GM21390 (cell line): Measurements from ENCODE around the gene LRRTM2.
"Not testable (repeated sequence)": the region's sequence is repeated elsewhere in the genome, so short reads cannot be mapped to it uniquely, and the experiment has no call there.

Experiments used
- ATAC-seq: cut with Tn5 transposase; IDR thresholded peaks from one replicate; pipeline ENCODE4 v1.9.1; 2021; ENCODE audit not compliant: unreplicated experiment

LRRTM2 gene

DNA sequence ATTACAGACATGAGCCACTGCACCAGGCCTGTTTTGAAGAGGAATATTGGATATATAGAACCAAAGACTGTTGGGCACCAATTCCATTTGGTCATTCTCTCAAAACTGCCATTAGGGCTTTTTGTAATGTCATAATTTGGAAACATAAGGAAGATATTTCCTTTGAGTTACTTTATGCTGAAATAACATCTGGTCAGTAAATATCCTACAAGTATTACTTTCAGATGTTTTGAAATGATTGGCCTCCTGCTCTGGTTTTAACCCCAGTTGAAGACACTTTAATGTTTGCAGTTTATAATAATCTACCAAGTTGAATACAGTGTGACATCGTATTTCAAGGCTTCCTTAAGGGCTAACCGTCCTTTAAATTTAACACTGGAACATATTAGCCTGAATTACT lies 33.6 kb downstream of the LRRTM2 start:
- ATAC-seq: no peak

DNA sequence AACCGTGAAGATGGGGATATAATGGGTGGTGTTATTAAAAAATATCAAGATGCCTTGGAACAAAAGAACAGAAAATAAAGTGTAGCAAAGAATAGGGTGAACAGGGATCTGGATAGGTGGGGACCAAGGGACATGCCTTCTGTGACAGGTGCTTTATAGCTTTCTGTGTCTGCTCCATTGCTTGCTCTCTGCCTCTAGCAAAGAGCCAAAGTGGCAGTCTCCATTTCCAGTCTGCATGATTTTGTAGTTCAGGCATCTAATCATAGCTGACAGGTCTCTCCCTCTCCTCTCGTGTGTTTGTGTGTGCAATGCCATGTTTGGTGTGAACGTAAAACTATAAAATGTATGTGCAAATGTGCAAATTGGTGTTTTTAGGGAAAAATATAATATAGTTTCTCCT lies 35.0 kb downstream of the LRRTM2 start:
- ATAC-seq: no peak

DNA sequence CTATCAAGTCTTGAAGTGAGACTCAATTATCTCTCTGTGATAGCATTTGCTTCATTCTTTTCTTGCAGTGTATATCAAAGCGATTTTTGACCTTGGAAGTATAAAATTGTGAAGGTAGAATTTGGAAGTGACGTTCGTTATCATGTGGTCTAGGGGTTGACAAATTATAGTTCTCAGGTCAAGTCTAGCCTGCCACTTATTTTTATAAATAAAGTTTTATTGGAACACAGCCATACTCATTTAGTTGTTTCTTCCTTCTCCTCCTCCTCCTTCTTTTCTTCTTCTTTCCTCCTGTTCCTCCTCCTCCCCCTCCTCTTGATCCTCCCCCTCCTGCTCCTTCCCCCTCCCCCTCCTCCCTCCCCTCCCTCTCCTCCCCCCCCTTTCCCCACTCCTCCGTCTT lies 38.0 kb downstream of the LRRTM2 start:
- ATAC-seq: no peak

DNA sequence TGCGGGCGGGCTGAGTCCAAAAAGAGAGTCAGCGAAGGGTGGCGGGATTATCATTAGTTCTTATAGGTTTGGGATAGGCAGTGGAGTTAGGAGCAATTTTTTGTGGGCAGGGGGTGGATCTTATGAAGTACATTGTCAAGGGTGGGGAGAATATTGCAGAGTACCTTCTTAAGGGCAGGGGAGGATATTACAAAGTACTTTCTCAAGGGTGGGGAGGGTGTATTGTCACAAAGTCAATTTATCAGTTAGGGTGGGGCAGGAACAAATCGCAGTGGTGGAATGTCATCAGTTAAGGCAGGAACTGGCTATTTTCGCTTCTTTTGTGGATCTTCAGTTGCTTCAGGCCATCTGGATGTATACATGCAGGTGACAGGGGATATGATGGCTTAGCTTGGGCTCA lies 40.3 kb downstream of the LRRTM2 start:
- ATAC-seq: not testable (repeated sequence)

DNA sequence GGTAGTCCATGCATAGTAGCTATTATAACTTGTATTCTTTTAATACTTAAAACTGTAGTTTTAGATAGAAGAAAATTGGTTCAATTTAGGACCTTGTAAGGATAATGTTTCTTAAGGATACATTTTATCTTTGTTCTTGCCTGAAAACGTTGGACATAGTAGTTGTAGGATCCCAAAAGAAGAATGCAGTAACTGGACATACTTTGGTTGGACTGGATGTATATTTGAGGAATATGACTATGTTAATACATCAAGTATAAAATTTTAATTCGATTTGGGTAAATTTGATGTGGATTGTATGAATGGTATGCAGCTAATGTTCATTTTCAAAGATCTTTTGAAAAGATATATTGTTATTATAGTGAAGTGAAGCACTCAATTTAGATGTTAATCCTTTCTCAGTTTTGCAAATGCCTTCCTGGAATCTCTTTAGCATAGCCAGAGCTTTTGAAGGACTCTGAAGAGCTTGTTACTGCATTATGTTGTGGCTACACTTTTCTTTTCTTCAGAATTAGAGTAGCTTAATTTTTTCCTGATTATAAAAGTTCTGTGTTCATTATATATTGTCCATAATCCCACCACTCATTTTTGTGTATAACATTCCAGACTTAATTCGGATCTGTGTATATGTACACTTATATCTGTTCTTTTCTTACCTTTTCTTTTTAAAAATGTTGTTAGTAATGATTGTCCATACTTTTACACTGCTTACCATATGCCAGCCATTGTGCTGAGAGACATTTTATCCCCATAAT lies 41.2 kb downstream of the LRRTM2 start:
- no peak for ATAC-seq

DNA sequence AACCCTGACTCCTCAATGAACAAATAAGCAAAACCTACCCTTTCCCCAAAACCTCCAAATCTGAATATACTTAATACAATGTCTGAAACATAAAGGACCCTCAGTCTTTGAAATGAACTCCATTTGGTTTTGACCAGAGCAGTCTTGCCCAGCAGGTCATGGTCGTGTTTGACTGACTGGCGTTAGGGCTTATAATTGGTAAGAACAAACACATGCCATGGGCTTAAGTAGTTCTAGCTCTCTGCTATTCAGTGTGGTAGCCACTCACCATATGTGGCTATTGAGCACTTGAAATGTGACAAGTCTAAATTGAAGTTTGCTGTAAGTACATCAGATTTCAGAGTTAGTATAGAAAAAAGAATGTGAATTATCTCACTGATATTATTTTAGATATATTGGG lies 42.1 kb downstream of the LRRTM2 start:
- ATAC-seq: no peak

DNA sequence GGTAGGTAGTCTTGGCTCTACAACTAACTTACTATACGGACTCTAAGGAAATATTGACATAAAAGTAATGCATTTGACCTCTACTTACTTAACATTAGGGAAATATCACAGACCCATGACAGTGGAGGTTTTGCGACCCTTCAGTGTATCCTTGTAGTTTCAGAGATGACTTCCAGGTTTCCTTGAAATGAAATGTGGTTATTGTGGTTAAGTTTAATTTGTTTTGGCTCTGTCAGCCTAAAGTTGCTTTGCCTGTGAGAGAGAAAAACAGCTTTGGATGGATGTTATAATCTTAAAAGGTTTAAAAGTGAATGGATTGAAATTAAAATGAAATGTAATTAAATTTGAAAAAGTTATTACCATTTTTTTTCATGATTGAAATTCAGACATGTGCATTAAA lies 42.9 kb downstream of the LRRTM2 start:
- ATAC-seq: no peak

DNA sequence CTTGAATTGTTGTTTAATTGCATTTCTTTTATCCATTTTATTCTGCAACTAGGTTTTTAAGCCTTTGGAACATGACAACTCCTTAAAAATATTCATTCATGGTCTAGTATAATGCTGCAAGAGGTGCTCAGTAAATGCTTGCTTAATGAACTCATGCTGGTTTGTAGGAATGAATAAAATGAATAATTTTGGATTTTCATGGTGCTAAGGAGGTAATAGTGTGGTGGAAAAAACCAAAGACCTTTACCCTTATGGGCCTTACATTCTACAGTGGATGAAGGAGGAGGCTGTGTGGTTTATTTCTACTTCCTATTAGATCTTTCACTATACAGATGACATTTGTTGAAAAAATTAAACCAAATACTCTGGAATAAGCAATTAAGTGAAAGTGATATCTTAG lies 43.4 kb downstream of the LRRTM2 start:
- no peak for ATAC-seq

DNA sequence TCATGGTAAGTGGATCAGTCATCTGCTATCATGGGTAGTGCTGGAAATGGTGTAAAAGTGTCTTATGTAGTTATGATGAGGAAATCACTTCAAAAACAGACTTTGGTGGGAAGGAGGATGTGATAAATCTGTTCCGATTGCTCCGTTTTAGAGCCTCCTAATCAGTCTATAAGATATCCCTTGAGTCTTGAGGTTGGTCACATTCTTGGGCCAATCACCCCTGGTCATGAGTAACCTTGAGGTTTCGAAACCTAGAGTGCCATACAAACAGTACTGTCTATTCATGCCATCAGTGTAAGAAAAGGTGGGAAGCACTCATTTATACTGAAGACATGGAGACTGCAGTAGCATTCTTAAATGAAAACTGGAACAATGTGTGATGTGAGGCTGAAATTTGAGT lies 45.8 kb downstream of the LRRTM2 start:
- no peak for ATAC-seq

DNA sequence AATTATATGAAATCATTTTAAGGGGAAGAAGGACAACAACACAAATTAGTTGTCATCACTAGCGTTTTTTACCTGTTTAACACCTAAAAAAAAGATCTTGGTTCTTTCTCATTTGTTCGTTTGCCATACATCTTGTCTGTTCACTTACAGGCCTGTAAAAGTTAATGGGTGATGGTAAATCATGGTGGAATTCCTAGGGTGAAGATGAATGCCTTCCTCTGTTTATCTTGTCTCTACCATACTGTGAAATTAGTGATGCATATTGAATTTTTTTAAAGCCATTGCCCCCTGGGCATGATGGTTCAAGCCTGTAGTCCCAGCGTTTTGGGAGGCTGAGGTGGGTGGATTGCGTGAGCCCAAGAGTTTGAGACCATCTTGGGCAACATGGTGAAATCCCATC lies 46.6 kb downstream of the LRRTM2 start:
- no peak for ATAC-seq

DNA sequence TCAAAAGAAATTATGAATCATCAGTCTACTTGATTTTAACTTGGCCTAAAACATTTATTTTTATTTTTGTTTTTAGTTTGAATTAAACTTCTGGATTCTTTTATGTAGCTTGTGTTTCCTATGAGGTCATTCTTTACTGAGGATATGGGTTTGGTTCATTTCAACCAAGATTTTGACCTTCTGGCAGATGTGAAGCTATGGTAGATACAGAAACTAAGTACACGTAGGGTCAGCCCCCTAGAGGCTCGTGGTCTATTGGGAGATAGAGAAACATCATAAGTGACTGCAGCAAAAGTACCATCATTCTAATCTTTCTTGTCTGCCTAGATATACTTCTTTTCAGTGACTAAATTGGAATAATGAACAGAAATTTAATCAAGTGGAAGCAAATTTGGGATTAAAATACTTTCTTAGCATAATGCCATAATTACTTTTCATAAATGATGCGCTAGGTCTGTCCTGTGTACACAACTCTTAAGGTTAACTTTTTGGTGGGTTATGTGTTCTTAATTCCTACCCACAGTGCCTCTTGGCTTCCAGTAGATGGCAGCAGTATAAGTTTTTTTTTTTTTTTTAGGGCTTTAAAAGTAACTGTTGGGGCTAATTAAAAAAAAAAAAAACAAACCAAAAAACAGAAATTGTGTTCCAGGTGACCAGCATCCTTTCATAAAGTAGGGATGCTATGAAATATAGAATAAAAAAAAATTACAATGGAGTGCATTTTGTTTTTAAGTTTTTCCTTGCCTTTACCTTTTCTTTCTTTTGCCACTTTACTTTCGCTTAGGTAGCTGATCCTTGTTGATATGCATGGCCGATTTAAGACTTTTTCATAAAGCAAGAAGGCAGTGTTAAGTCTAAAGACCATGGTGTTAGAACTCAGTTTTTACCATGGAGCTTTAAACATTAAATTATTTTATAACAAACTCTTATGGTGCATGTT lies 49.9 kb downstream of the LRRTM2 start:
- no peak for ATAC-seq

DNA sequence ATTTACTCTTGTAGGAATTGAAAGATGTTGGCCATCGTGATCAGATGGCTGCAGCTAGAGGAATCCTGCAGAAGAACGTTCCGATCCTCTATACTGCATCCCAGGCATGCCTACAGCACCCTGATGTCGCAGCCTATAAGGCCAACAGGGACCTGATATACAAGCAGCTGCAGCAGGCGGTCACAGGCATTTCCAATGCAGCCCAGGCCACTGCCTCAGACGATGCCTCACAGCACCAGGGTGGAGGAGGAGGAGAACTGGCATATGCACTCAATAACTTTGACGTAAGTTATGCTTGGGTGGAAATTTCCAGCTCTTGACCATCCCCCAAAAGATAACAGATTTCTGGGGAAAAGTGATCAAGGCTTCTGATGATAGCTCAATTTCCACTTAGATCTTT lies 50.6 kb downstream of the LRRTM2 start:
- ATAC-seq: no peak

DNA sequence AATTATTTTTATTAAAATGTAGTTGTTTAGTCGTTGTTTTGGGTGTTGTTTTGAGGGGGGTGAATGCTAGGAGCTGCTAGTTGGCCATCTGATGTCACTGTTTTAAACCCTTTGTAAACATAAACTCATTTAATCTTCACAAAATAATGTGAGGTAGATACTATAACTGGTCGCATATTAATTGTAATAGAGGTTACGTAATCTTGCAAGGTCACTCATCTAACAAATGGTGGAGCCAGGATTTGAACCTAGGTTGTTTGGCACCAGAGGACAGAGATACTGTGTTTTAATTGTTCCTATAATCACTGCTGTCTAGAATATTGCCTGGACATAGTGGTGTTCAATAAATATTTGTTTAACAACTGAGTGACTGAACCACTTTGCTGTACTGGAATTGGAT lies 54.4 kb downstream of the LRRTM2 start:
- ATAC-seq: no peak

DNA sequence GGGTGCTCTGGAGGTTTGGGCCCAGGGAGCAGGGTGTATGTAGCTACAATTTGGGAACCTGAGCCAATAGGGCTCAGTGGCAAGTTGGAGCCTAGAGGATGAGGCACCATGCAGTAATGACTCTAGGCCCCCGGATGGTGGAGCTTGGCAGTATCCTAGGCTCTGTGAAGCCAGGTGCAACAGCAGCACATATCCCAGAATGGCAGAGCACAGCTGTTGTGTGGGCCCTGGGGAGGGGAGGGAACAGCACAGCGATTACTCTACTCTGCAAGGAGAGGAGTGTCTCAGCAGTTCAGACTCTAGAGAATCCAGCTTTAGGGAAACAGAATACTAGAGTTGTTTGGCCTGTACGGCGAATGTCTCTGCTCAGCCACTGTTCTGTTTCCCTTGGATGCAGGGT lies 56.1 kb downstream of the LRRTM2 start:
- no peak for ATAC-seq
